NT2/D1 (cell line): ENCODE results near the gene ALG14.

Experiments used
- DNase-seq: peaks from one replicate; pipeline ENCODE4 v3.0.0-alpha.2; 2011; ENCODE audit warnings: low read depth, low spot score
- H3K27me3 ChIP-seq: 2 replicates; pipeline ENCODE4 v1.6.0; 2011; ENCODE audit warnings: mild to moderate bottlenecking; ENCODE audit not compliant: insufficient read length, insufficient read depth
- H3K36me3 ChIP-seq: 2 replicates; pipeline ENCODE4 v1.6.1; 2011; ENCODE audit warnings: mild to moderate bottlenecking, low read length, mixed read lengths; ENCODE audit not compliant: insufficient read depth, insufficient read length
- H3K4me1 ChIP-seq: 2 replicates; pipeline ENCODE4 v1.5.1; 2011; ENCODE audit not compliant: insufficient read depth, insufficient read length
- H3K4me3 ChIP-seq: 2 replicates; pipeline ENCODE4 v1.5.1; 2011; ENCODE audit warnings: low read depth; ENCODE audit not compliant: insufficient read length
- H3K9ac ChIP-seq: 2 replicates; pipeline ENCODE4 v1.6.0; 2011; ENCODE audit warnings: low read depth; ENCODE audit not compliant: insufficient read length
- H3K9me3 ChIP-seq: 2 replicates; pipeline ENCODE4 v1.5.1; 2011; ENCODE audit warnings: mild to moderate bottlenecking, low read length; ENCODE audit not compliant: insufficient read depth
- SUZ12 ChIP-seq: IDR thresholded peaks from 2 replicates; pipeline ENCODE4 v1.6.1; 2011; ENCODE audit not compliant: insufficient read length, insufficient read depth; ENCODE audit errors: extremely low read depth
- YY1 ChIP-seq: IDR thresholded peaks from 2 replicates; pipeline ENCODE4 v1.6.1; 2011; ENCODE audit not compliant: insufficient read length, insufficient read depth
- ZNF274 ChIP-seq: IDR thresholded peaks from 2 replicates; pipeline ENCODE4 v1.6.1; 2011; ENCODE audit warnings: mild to moderate bottlenecking, low read depth, low read length

Gene ALG14

GRCh38 chr1:94955767-94956632 lies 116.8 kb downstream of the ALG14 start:
- DNase-seq: no peak
- Histone ChIP-seq H3K9ac (no peak overlapping the region), H3K9me3 (peaks cover 5% of the 10 kb centered on the region), H3K36me3 (no peaks in the 10 kb centered on the region), H3K4me3 (no peak overlapping the region), H3K27me3 (no peaks in the 10 kb centered on the region), H3K4me1 (peaks cover 5% of the 10 kb centered on the region)
- TF ChIP-seq SUZ12: no peak
- TF ChIP-seq YY1: no peak
- no peak for TF ChIP-seq ZNF274

DNA sequence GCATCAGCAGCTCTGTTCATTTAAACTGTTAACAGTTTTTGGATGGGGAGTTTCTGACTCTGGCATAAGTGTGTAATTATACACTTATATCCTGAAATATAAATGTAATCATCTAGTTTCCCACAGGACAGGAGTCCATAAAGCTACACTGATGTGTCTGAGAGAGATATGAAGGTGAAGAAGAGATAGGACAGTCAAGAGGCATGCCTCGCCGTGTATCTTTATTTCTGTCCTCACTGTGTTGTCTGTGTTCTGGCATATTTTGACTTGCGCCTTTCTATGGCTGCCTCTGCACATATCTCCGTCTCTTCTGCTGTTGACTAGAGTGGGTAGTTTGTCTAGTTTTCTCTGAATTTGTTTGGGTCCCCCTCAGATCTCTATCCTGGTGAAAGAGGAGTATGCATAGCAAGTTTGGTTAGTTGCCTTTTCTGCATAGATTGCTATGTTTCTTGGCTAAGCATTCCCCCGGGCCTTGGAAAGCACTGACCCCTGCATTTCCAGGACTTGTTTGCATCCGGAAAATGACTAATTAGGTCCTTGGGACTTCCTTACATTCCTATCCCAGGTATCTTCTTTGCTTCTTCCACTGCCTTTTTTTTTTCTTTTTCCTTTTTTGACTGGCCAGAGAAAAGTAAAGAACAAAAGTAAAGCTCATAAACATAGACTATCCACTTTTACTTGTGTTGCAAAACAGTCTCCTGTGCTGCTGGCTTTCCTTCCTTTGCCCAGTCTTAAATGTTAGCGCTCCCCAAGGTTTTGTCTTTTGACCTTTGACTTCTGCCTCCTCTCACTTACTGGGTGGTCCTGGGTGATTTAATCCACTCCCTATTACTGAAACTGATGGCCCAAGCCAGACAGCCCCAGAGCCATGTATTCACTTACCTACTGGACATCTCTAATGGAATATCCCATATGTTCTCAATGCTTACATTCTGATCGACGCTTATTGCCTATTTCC lies 118.2 kb downstream of the ALG14 start:
- Histone ChIP-seq H3K27me3 (no peaks in the 10 kb centered on the region), H3K4me1 (peaks cover 5% of the 10 kb centered on the region), H3K36me3 (no peaks in the 10 kb centered on the region), H3K4me3 (no peak overlapping the region), H3K9me3 (peaks cover 5% of the 10 kb centered on the region), H3K9ac (no peak overlapping the region)
- TF ChIP-seq YY1 (no peak), SUZ12 (no peak), ZNF274 (no peak)
- peak; percentile 66 for DNase-seq

DNA sequence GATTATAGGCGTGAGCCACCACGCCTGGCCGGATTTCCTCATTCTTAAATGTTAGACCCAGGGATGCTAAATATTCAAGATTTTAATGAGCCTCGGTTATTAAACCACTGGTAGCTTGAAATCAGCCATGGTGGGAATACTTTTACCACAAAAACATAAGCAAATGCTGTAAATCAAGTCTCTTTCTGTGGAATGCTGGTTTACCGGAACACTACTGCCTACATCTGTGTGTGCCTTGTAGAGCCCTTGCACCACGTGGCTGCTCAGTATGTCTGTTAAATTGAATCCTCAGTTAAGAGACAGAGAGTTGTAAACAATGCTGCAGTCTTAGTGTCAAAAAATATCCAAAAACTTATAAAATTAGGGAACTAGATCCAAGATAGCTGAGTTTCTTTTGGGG lies 119.0 kb downstream of the ALG14 start:
- Histone ChIP-seq H3K4me1 (peaks cover 5% of the 10 kb centered on the region), H3K9ac (no peak overlapping the region), H3K36me3 (no peaks in the 10 kb centered on the region), H3K4me3 (no peak overlapping the region), H3K27me3 (no peaks in the 10 kb centered on the region), H3K9me3 (peaks cover 5% of the 10 kb centered on the region)
- TF ChIP-seq YY1: no peak
- no peak for TF ChIP-seq ZNF274
- no peak for TF ChIP-seq SUZ12
- DNase-seq: no peak

GRCh38 chr1:94953107-94953506 lies 119.6 kb downstream of the ALG14 start:
- TF ChIP-seq SUZ12: no peak
- Histone ChIP-seq H3K4me1 (peaks cover 5% of the 10 kb centered on the region), H3K36me3 (no peaks in the 10 kb centered on the region), H3K4me3 (no peak overlapping the region), H3K9me3 (peaks cover 5% of the 10 kb centered on the region), H3K9ac (no peak overlapping the region), H3K27me3 (no peaks in the 10 kb centered on the region)
- DNase-seq: no peak

DNA sequence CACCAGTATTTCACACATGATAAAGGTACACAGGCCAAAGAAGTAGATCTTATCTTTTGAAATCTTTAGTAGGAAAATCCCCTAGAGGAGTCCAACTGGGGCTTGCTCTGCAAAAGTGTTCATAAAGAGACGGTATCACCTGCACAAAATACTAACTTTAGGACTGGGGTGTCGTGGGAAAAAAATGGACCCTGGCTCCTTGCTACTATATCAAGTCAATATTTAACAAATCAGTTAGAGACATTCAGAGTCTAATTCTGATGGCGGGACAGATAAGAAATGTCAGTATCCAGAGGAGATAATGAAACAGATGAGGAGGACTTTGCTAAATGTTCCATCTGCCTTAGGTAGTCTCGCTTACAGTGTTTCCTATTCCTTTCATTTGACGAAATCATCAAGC lies 120.2 kb downstream of the ALG14 start:
- Histone ChIP-seq H3K9me3 (peaks cover 5% of the 10 kb centered on the region), H3K4me3 (no peak overlapping the region), H3K4me1 (peaks cover 5% of the 10 kb centered on the region)

GRCh38 chr1:94951509-94952208 lies 121.1 kb downstream of the ALG14 start:
- Histone ChIP-seq H3K9me3 (peaks cover 5% of the 10 kb centered on the region), H3K4me3 (no peak overlapping the region), H3K4me1 (peaks cover 5% of the 10 kb centered on the region), H3K36me3 (no peaks in the 10 kb centered on the region), H3K9ac (no peak overlapping the region), H3K27me3 (no peaks in the 10 kb centered on the region)
- no peak for DNase-seq
- TF ChIP-seq ZNF274: no peak
- TF ChIP-seq YY1: no peak
- TF ChIP-seq SUZ12: no peak

More for the DNA sequence above, 120.2 kb downstream of the ALG14 start:
- Histone ChIP-seq H3K27me3 (no peaks in the 10 kb centered on the region), H3K9ac (no peak overlapping the region), H3K36me3 (no peaks in the 10 kb centered on the region)
- no peak for TF ChIP-seq SUZ12
- DNase-seq: no peak
